ENCODE data around the gene GRIA4. TPM values are rescaled to one million over a fixed set of nuclear protein-coding genes. Genes with fewer than 3 reads are reported as not detected.

GRIA4 gene
- polyA plus RNA-seq, 1 of the 3 experiments (the other 2 are of a cell fraction): 0.02 TPM

DNA sequence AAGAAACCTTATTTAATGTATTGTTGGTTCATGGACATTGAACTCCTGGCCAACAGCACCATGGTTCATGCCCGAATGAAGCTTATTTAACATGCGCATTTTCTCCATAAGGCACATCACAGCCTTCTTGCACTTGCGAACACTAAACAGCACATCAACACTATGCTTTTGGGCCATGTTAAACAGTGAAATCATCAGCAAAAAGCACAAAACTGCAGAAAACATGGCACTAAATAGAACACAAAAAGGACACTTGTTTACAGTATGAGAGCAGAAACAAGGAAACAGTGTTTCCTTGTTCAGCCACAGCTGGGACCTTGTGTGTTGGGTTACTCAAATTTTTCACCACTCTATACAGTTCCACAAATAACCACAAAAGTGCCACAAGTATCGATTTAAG lies 289.9 kb downstream of the GRIA4 start:
- Histone ChIP-seq H3K4me3 (ENCODE audit: low read depth in 2 of 2, low read length in 1 of 2) (no peak overlapping the region), H3K36me3 (replicated peaks in 1 of 2; ENCODE audit: control insufficient read depth in 1 of 2, insufficient read depth in 2 of 2, low read length in 1 of 2) (no peaks in the 10 kb centered on the region), H3K27ac (ENCODE audit: low read depth in 2 of 2, low read length in 1 of 2) (no peak overlapping the region), H3K79me2 (ENCODE audit: insufficient read depth) (no peaks in the 10 kb centered on the region), H3K4me2 (no peak overlapping the region), H3K27me3 (ENCODE audit: insufficient read depth) (no peaks in the 10 kb centered on the region), H2AFZ (ENCODE audit: low read depth) (no peak overlapping the region), H3K9me3 (no peaks in the 10 kb centered on the region), H3F3A (replicated peaks; ENCODE audit: insufficient read depth) (no peaks in the 10 kb centered on the region), H4K20me1 (ENCODE audit: insufficient read depth) (no peaks in the 10 kb centered on the region), H3K9ac (no peak overlapping the region), H3K4me1 (ENCODE audit: control insufficient read depth in 1 of 2, insufficient read depth in 2 of 2, low read depth in 1 of 2, low read length in 1 of 2) (no peaks in the 10 kb centered on the region), H3K9me2 (no peaks in the 10 kb centered on the region)
- TF ChIP-seq RCOR1 (IDR thresholded peaks at IDR 0.05; ENCODE audit: low read length): no peak
- no peak for TF ChIP-seq GATA2 (CRISPR knock-in tag; IDR thresholded peaks at IDR 0.05)
- TF ChIP-seq FOXM1 (IDR thresholded peaks at IDR 0.05; ENCODE audit: low read depth): no peak
- TF ChIP-seq JUND (IDR thresholded peaks at IDR 0.05): no peak
- TF ChIP-seq, protein P1, sequence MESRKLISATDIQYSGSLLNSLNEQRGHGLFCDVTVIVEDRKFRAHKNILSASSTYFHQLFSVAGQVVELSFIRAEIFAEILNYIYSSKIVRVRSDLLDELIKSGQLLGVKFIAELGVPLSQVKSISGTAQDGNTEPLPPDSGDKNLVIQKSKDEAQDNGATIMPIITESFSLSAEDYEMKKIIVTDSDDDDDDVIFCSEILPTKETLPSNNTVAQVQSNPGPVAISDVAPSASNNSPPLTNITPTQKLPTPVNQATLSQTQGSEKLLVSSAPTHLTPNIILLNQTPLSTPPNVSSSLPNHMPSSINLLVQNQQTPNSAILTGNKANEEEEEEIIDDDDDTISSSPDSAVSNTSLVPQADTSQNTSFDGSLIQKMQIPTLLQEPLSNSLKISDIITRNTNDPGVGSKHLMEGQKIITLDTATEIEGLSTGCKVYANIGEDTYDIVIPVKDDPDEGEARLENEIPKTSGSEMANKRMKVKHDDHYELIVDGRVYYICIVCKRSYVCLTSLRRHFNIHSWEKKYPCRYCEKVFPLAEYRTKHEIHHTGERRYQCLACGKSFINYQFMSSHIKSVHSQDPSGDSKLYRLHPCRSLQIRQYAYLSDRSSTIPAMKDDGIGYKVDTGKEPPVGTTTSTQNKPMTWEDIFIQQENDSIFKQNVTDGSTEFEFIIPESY (IDR thresholded peaks at IDR 0.05; ENCODE audit: borderline replicate concordance, low read depth): no peak
- TF ChIP-seq NRF1 (IDR thresholded peaks at IDR 0.05; ENCODE audit: low read depth, low read length): no peak
- no peak for TF ChIP-seq GABPA (IDR thresholded peaks at IDR 0.05; ENCODE audit: low read depth)
- TF ChIP-seq FOXJ3 (CRISPR knock-in tag; IDR thresholded peaks at IDR 0.05): no peak
- no peak for TF ChIP-seq RAD21 (IDR thresholded peaks at IDR 0.05; ENCODE audit: low read length)
- TF ChIP-seq, protein P2, sequence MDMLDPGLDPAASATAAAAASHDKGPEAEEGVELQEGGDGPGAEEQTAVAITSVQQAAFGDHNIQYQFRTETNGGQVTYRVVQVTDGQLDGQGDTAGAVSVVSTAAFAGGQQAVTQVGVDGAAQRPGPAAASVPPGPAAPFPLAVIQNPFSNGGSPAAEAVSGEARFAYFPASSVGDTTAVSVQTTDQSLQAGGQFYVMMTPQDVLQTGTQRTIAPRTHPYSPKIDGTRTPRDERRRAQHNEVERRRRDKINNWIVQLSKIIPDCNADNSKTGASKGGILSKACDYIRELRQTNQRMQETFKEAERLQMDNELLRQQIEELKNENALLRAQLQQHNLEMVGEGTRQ (IDR thresholded peaks at IDR 0.05; ENCODE audit: borderline replicate concordance, low read depth, low read length): no peak
- no peak for TF ChIP-seq RXRA (IDR thresholded peaks at IDR 0.05; ENCODE audit: borderline replicate concordance, low read depth)
- TF ChIP-seq, protein P3, sequence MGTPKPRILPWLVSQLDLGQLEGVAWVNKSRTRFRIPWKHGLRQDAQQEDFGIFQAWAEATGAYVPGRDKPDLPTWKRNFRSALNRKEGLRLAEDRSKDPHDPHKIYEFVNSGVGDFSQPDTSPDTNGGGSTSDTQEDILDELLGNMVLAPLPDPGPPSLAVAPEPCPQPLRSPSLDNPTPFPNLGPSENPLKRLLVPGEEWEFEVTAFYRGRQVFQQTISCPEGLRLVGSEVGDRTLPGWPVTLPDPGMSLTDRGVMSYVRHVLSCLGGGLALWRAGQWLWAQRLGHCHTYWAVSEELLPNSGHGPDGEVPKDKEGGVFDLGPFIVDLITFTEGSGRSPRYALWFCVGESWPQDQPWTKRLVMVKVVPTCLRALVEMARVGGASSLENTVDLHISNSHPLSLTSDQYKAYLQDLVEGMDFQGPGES (IDR thresholded peaks at IDR 0.05; ENCODE audit: low read depth, low read length): no peak
- TF ChIP-seq YY1 (IDR thresholded peaks at IDR 0.05; ENCODE audit: low read depth): no peak
- TF ChIP-seq MXI1 (IDR thresholded peaks at IDR 0.05; ENCODE audit: low read depth, low read length): no peak
- DNase-seq: no peak
- POLR2A ChIA-PET: no interaction called here
- 66% methylated on average over 4 of the region's 4 CpGs for WGBS (ENCODE audit: low lambda C conversion rate)
- CTCF ChIA-PET: no interaction called here

DNA sequence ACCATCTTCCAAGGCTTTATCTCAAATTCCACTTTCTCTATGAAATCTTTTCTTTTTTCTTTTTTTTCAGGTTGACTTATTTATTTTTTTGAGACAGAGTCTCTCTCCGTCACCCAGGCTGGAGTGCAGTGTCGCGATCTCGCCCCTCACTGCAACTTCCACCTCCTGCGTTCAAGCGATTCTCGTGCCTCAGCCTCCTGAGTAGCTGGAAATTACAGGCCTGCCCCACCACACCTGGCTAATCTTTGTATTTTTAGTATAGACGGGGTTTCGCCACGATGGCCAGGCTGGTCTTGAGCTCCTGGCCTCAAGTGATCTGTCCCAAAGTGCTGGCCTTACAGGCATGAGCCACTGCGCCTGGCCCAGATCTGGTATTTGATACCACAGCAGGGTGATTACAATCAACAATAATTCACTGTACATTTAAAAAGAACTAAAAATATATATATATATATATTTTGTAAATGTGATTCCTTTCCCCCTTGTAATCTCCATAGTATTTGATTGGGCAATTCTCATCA lies 290.7 kb downstream of the GRIA4 start:
- Histone ChIP-seq H3K79me2 (ENCODE audit: insufficient read depth) (no peaks in the 10 kb centered on the region), H3K4me2 (no peak overlapping the region), H2AFZ (ENCODE audit: low read depth) (no peak overlapping the region), H3F3A (replicated peaks; ENCODE audit: insufficient read depth) (no peaks in the 10 kb centered on the region), H3K27ac (ENCODE audit: low read depth in 2 of 2, low read length in 1 of 2) (no peak overlapping the region), H3K9ac (no peak overlapping the region), H3K36me3 (replicated peaks in 1 of 2; ENCODE audit: control insufficient read depth in 1 of 2, insufficient read depth in 2 of 2, low read length in 1 of 2) (no peaks in the 10 kb centered on the region), H3K4me3 (ENCODE audit: low read depth in 2 of 2, low read length in 1 of 2) (no peak overlapping the region), H3K4me1 (ENCODE audit: control insufficient read depth in 1 of 2, insufficient read depth in 2 of 2, low read depth in 1 of 2, low read length in 1 of 2) (no peaks in the 10 kb centered on the region), H4K20me1 (ENCODE audit: insufficient read depth) (no peaks in the 10 kb centered on the region), H3K27me3 (ENCODE audit: insufficient read depth) (no peaks in the 10 kb centered on the region), H3K9me3 (no peaks in the 10 kb centered on the region), H3K9me2 (no peaks in the 10 kb centered on the region)
- WGBS (ENCODE audit: low lambda C conversion rate): 88% methylated on average over 11 of the region's 11 CpGs
- ChIA-PET CTCF (no interaction called here), POLR2A (no interaction called here)
- TF ChIP-seq, protein P4, sequence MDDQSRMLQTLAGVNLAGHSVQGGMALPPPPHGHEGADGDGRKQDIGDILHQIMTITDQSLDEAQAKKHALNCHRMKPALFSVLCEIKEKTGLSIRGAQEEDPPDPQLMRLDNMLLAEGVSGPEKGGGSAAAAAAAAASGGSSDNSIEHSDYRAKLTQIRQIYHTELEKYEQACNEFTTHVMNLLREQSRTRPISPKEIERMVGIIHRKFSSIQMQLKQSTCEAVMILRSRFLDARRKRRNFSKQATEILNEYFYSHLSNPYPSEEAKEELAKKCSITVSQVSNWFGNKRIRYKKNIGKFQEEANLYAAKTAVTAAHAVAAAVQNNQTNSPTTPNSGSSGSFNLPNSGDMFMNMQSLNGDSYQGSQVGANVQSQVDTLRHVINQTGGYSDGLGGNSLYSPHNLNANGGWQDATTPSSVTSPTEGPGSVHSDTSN (IDR thresholded peaks at IDR 0.05): no peak
- DNase-seq: no peak

Data from SK-N-SH (cell line).